Activated naive CD8-positive, alpha-beta T cell treated with anti-CD3 and anti-CD28 coated beads, Interleukin-2, amount 50 U/mL, for 16 hours (primary cell): Measurements from ENCODE around the gene PNPLA1.

Source experiments
- DNase-seq: peaks from one replicate; pipeline ENCODE4 v3.0.0-alpha.2; 2020; ENCODE audit warnings: low read depth, low spot score

PNPLA1 gene

DNA sequence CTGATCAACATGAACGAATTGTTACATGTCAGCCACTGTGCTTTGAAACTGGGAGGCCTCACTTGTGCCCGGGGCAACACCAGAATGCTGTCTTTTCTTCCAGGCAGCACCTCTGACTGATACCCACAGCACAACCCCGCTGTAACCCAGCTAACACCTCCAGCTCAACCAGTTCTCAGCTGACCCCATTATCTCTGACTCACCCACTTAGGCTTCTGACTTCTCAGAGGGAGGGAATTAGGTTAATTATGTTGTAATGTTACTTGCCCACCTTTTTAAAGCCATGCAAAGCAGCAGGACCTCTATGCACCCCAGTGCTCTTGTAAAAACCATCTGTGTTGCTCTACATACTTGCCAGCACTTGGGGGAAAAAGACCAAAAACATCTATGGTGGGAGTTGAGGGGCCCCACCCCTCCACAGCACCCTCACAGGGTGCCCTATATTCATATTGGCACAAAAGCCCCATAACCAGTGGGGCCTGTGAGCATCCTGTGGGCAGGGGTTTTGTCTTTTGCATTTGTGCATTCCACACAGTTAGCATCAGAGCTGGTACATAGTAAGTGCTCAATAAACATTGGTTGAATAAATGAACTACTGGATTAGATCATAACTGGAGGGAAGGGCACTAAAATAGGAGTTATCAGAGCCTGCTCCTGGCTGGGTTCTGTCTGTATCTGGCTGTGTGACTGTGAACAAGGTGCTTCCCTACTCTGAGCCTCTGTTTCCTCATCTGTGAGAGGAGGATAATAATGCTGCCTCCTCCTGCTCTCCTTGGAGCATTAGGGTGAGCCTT, 44.6 kb downstream of the PNPLA1 start:
- DNase-seq = no peak

- no peak for DNase-seq
These were observed 46.1 kb downstream of the PNPLA1 start for GRCh38 chr6:36315921-36316320.

DNA sequence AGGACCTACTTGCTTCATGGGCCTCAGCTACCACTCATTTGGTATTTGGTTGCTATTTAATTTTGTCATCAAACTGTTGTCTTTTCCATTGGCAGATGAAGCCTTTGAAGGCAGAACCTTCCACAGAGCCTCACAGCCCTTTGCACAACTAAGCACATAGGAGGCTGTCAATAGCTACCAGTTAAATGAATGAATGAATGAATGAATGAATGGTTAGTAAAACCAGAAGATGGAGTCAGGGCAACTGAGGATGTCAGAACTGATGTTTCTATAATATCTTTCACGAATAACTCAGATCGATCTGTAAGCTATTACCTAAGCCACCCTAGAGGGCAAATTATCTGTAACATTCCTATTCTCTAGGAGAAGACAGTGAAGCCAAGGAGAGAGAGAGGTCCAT, 47.8 kb downstream of the PNPLA1 start:
- DNase-seq = no peak

DNA sequence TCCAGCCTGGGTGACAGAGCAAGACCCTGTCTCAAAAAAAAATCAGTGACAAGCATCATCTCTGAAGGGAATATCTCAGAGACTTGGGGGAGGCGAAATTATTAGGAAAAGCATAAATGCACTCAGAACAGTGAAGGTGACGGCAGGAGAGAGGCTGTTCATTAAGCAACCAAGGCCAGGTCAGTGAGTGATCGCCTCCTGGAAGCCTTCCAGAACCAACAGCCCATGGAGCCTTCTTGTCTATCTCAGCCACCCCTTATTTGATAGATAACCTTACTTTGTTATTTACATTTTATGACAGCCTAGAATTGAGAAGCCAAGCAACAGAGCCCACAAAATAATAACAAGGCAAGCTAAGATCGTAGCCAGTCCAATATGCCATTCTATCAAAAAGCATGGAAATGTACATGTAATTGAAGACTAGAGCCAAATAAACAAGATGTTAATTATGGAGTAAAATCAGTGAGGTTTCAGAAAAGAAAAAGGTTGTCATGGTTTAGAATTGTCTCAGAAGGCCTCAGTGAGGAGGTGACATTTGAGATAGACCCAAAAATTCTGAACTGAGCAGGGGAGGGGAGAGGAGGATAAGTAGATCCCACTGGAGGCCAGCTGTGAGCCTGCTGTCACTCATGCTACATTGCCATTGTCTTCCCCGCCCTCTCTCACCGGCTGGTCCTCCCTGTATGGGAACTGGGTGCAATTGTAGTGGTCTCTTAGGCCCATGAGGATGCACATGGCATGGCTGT, 49.0 kb downstream of the PNPLA1 start:
- no peak for DNase-seq

- no peak for DNase-seq
These were observed 49.5 kb downstream of the PNPLA1 start for GRCh38 chr6:36319436-36319762.

DNA sequence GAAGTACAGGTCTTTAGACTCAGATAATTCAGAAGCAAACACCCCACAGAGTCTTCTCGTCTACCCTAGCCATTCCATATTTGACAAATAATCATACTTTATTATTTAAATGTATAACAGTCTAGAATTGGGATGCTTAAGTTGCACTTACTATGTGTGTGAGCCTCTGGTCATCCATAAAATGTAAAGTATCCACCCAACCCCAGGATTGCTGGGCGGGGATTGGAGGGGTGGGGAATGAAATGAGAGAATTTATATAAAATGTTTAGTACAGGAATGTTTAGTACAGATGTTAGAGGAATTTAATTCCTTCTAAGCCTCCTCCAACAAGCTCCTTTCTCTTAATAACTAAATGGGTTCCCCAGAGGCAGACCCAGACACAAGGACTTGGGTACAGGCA, 50.0 kb downstream of the PNPLA1 start:
- no peak for DNase-seq

GRCh38 chr6:36320475-36320874, 50.6 kb downstream of the PNPLA1 start:
- DNase-seq = no peak

- DNase-seq = no peak
These were observed 52.7 kb downstream of the PNPLA1 start for GRCh38 chr6:36322591-36322990.

DNA sequence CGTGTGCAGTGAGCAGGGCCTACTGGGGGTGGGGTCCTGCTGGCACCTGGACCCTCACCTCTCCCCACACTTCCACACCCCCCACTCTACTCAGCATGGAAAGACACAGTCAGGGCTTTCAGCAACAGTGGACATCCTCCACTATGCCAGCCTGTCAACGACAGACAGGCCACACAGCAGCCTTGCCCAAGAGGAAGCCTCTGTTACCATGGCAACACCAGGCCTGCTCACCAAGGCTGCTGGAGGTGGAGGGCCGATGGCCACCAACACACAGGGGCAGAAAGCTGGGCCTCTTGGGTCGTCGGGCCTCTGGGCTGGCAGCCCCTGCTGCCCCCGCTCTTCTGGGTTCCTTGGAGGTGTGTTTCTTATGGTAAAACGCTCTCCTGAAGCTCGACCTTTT, 53.2 kb downstream of the PNPLA1 start:
- DNase-seq = no peak

DNA sequence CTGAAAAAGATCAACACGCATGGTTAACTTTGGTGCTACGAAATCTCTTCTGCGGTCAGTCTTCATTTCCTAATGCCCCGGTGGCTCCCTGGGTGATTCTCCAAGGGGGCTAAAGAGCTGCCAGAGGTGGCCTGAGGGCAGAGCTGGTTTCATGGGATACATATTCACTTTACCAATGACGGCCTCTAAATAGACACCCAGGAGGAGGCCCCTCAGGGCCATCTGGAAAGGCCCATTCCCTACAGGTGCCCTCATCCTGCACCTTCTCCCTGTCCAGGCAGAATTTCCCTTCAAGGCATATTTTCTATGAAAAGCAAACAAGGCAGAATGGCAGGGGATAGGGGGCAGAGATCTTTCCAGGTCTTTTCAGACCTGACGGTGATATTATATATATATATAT, 54.3 kb downstream of the PNPLA1 start:
- DNase-seq = no peak

DNA sequence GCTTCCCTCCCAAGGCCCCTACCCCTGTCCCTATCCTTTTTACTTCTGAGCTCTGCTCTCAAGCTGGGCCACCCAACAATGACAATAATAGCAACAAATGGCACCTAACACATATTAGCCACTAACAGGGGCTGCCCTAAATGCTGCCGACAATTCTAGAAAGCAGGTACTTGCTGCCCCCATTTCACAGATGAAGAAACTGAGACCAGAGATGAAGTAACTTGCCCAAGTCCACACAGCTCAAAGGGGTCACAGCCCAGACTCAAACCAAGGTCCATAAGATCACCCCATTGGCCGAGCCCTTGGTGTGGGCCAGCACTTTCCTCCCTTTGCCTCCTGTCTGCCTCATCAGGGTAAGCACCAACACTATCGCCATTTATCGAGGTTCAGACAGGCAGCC, 54.9 kb downstream of the PNPLA1 start:
- no peak for DNase-seq

DNA sequence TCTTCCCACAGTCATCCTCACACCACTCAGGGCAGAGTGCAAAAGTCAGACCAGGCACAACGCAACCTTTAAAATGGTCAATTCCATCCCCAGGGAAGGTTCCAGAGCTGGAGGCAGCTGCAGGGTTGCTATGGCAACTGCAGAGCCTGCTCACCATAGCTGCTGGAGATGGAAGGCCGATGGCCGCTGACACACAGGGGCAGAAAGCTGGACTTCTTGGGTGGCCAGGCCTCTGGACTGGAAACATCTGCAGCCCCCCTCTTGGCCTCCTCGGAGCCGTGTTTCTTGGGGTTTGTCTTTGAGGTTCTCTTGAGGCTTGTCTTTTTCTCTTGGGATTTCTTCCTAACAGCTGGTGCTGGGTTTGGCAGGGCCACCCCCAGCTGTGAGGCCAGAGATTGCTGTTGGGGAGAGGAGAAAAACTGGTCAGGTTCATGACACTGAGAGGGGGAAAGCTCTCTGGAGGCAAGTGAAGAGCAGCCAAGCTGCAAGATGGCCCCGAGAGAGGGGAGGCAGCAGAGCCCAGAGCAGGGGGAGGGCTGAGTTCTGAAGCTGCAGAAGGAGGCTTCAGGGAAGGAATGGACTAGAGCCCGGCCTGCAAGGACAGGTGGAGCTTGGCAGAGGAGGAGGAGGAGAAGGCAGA, 56.6 kb downstream of the PNPLA1 start:
- DNase-seq = no peak

DNA sequence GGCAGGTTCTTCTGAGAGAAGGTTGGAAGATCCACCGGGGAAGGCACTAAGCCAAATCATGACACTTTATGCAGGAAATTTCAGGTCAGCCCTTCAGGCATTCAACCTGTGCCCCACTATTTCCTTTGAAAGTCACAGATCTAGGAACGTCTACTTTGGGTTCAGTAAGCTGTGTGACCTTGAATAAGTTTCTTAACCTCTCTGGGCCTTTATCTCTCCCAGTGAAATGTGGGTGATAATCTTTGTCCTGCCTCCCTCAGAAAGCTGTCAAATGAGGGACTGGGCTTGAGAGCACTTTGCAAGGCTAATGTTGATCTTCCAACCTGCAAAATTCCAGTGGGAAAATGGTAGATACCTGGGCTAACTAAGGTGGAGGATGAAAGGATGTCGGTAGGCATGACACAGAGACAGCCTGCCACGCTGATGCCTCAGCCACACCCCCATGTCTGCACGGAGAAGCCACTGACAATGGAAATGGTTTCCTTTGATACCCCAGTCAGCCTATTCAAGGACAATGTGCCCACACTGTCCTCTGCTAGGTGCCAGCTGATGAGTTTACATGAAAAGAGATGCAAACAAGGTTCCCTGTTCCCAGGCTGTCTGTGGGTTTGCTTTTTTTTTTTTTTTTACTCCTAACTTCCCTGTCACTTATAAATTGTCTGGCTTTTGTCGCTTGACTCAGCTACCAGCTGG, 57.5 kb downstream of the PNPLA1 start:
- no peak for DNase-seq

GRCh38 chr6:36327919-36328236, 58.0 kb downstream of the PNPLA1 start:
- no peak for DNase-seq

DNA sequence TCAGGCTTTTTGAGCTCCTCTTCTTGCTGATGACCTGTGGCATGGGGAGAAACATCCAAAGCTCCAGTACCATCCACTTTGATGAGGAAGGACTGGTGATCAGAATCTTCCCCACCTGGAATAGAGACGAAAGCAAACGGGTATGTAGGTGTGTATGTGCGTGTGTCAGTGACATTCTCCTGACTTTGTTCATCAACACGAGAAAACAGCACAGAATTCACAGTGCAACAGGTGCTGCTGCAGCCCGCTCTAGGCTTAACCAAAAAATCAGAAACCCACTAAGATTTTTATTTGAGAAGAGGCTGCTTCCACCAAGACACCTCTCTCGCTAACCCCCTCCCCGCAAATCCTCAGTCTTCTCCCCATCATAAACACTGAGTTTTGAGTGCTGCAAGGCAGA, 58.7 kb downstream of the PNPLA1 start:
- DNase-seq = no peak

DNA sequence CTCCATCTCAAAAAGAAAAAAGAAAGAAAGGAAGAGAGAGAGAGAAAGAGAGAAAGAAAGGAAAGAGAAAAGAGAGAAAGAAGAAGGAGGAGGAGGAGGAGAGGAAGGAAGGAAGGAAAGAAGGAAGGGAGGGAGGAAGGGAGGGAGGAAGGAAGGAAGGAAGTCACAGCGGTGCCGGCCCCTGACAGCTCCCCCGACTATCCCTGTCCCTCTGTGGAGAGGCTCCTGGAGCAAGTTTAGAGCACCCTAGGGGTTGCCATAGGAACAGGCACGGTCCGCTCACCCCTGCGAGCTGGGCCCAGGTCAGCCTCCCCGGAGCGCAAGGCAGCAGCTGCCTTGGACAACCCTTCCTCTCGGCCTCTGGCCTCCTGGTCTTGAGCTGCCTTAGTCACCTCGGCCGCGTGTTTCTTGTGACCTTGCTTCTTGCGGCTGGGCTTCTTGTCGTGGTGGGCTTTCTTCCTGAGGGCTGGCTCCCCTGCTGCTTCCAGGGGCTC, 60.0 kb downstream of the PNPLA1 start:
- no peak for DNase-seq

DNA sequence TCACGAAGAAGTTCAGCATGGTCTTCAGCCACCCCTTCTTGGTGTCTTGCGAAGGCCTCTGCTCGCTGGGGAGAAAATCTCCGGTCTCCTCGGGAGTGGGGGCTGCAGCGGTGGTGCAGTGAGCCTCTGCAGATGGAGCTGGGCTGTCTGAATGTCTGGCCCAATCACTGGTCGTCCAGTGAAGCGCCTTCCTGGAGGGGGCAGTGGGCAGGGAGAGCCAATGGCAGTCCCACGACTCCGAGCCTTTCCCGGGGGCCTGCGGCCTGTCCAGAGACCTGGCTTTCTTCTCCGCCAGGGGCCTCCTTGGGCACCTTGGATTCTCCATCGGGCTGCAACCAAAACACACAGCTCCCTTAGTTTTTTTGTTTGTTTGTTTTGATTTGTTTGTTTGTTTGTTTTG, 60.5 kb downstream of the PNPLA1 start:
- no peak for DNase-seq

DNA sequence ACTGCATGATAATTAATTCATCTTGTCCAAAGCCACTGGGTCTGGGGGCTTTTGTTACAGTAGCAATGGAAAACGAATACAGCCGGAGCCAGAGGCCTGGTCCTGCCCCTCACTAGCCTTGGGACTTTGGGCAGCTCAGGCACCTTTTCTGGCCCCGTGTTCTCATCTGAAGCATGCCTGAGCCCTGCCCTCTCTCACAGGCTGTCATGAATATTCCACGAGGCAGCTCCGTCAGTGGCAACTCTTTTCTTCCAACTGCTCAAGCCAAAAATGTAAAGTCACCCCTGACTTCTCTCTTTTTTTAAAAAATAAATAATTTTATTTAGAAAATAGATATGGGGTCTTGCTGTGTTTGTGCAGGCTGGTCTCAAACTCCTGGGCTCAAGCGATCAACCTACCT, 61.5 kb downstream of the PNPLA1 start:
- no peak for DNase-seq

DNA sequence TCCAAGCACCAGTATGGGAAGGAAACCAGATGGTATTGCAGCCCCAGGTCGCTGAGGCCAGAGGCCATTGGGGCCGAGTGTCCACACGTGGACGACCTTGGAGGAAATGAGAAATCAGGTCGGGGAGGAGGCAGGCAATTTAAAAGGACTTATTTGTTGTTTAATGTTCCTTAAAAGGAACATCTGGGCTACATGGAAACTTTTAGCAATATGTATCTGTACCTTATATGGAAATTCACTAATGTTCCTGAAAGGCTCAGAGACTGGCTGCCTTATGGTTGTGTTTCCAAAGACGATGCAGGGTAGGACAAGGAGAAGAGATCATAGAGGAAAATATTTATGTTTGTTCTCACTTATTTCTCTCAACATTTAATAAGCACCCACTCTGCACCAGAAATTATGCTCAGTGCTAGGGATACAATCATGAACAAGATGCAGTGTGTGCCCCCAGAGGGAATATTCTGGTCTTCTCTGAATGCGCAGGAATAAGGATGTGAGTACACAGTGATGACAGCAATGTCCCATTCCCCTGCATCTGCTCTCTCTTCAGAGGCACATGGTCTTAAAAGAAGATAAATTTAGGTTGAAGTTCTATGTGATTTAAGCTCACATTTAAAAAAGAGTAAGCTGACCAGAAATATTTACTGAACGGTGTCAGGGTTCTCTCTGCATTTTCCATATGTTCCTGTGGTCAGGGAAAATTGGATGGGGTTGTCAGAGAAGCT, 63.5 kb downstream of the PNPLA1 start:
- DNase-seq = no peak

DNA sequence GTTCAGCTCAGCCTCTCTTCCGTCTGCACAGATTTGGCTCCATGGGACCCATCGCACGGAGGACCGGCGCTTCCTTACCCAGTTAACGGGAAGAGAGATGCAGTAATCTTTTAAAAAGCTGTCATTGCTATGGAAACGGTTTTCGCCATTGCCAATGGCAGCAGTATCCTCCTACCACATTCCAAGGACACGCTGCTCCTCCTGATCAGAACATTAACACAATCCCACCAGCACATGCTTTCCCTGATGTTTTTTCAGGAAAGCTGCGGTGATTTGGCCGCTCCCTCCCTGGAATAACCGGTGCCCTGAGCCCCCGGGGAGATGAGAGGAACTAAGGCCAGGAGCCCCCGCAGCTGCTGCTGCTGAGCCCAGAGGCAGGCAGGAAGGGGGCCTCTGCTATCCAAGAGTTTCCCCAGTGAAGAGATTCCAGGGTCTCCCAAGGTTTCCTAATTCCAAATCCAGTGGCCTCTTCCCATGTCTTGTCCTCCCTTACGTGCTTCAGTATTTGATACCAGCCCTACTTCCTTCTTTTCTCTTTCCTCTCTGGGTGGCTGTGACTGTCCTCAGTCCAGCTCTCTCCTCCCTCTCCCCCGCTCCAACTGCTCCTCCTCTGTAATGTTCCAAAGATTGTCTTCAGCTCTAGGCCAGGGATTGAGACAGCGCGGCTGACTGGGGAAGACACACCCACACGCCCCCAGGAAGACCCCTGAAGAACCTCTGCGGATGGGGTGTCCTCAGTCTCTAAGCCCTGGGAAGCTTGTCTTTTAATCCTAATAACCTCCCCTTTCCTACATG, 64.3 kb downstream of the PNPLA1 start:
- no peak for DNase-seq
